Stimulated activated CD8-positive, alpha-beta memory T cell treated with anti-CD3 and anti-CD28 coated beads, Interleukin-4, amount 100 ng/mL, for 48 hours (primary cell): ENCODE data around the gene ITIH3.

Source experiments
- DNase-seq: peaks from one replicate; pipeline ENCODE4 v3.0.0-alpha.2; 2020

ITIH3 gene

GRCh38 chr3:52829906-52830463 is 35.4 kb downstream of the ITIH3 start:
- no peak for DNase-seq

- no peak for DNase-seq
Measured at GRCh38 chr3:52830535-52831258, 36.1 kb downstream of the ITIH3 start, which contains the start of gene ITIH4. TSS of gene ITIH4 (minus strand) at chr3:52830672. CDS start at chr3:52830642, 30 bp downstream.

GRCh38 chr3:52831500-52832301 is 37.1 kb downstream of the ITIH3 start:
- no peak for DNase-seq

- DNase-seq = no peak
Measured at GRCh38 chr3:52833202-52833601, 38.6 kb downstream of the ITIH3 start.

- DNase-seq = no peak
Measured at GRCh38 chr3:52834871-52835501, 40.4 kb downstream of the ITIH3 start, which contains the start of gene MUSTN1. TSS of gene MUSTN1 (minus strand) at chr3:52835019. CDS start at chr3:52834948, 71 bp downstream.

- no peak for DNase-seq
Measured at GRCh38 chr3:52835766-52836470, 41.3 kb downstream of the ITIH3 start.

GRCh38 chr3:52836471-52836845 is 41.9 kb downstream of the ITIH3 start:
- no peak for DNase-seq

- DNase-seq = no peak
Measured at GRCh38 chr3:52836986-52837385, 42.4 kb downstream of the ITIH3 start.

- DNase-seq = no peak
Measured at GRCh38 chr3:52838561-52839267, 44.1 kb downstream of the ITIH3 start.

GRCh38 chr3:52839268-52839575 is 44.6 kb downstream of the ITIH3 start:
- no peak for DNase-seq

- DNase-seq = no peak
Measured at GRCh38 chr3:52839892-52840545, 45.4 kb downstream of the ITIH3 start.

- no peak for DNase-seq
Measured at GRCh38 chr3:52841211-52841980, 46.8 kb downstream of the ITIH3 start.

- DNase-seq = no peak
Measured at GRCh38 chr3:52841981-52842340, 47.4 kb downstream of the ITIH3 start.

- DNase-seq = no peak
Measured at GRCh38 chr3:52842424-52842823, 47.8 kb downstream of the ITIH3 start.

GRCh38 chr3:52843108-52843865 is 48.7 kb downstream of the ITIH3 start:
- no peak for DNase-seq

GRCh38 chr3:52843881-52844280 is 49.3 kb downstream of the ITIH3 start:
- DNase-seq = no peak

GRCh38 chr3:52844290-52844975 is 49.8 kb downstream of the ITIH3 start:
- no peak for DNase-seq

- no peak for DNase-seq
Measured at GRCh38 chr3:52845157-52845556, 50.6 kb downstream of the ITIH3 start.

- DNase-seq = peak; percentile 56
Measured at GRCh38 chr3:52845691-52846431, 51.3 kb downstream of the ITIH3 start.
